Posterior cingulate gyrus (tissue), 11 donors: ENCODE measurements around the gene ATG9B.

Source experiments
- DNase-seq, 10 donors: peaks; one replicate each; pipeline versions ENCODE4 v3.0.0 to v3.0.0-alpha.2; 2020 to 2021; ENCODE audit warnings: mixed read lengths in 3 of 10
- intact Hi-C: fragments of 100-400 bp; cut with DNase I; formaldehyde crosslinking; loops from one replicate; pipeline ENCODE4 v1.15.1; 2023

The ATG9B gene

GRCh38 chr7:150992051-150992640, 32.1 kb downstream of the ATG9B start:
- peak in 1 of 10 donors; percentile 64 for DNase-seq
- intact Hi-C loops: no loop called here

DNA sequence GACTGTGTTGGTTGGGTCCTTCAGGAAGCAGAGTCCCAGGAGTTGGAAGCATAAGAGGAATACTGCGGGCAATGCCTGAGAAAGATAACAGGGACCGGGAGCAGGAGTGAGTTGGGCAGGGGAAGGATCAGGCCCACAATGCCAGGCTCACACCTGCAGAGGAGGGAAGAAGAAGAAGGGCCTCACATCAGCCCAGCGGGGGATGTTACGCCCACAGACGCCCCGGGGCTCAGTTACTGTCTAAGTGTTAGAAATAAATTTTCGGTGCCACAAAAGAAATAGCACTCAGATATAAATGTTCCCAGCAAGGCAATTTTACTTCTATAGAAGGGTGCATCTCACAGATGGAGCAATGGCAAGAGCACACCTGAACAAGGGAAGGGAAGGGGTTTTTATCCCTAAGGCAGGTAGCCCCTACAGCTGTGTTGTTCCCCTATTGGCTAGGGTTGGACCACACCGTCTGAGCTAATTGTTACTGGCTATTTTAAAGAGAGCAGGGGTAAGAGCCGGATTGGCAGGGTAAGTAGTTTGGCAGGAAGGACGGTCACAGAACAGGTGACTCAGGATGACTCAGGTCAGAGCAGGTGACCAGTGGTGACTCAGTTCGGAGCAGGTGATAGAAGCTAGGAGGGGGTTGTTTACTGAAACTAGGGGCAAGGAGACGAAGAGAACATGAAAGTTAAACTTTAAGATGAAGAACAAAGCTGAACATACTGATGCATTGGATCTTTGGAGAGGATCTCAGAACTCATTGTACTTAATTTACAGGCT, 33.7 kb downstream of the ATG9B start, which contains the start of gene NOS3:
TSS of gene NOS3 (plus strand) at position 602 of the 771 bp plus-strand sequence. CDS start 2,787 bp downstream, outside the sequence.
- intact Hi-C loops: no loop called here
- DNase-seq: peak in 1 of 10 donors; percentile 61

DNA sequence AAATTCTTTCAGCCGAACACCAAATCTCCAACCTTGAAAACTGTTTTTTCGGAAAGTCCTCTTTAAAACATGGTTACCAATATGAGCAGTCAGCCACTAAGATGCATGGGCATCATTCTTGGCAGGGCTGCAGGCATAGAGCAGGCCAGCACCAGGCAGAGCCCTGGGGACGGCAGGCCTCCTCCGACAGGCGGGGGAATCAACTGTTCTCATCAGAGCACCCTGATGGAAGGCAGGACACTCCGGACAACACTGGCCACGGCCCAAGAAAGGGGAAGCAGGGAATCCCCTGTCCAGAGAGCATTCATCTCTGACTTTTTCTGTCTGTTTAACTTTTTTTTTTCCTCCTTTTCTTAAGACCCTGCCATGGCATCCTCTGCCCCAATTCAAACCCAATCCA, 34.8 kb downstream of the ATG9B start:
- intact Hi-C loops: loop anchor here (5.0 kb wide), 1 partner anchor 212 kb away; no protein-coding TSS in a partner anchor
- DNase-seq: peak in 1 of 10 donors; percentile 69

GRCh38 chr7:150988230-150989226, 35.8 kb downstream of the ATG9B start:
- intact Hi-C loops: loop anchor here (1.0 to 5.0 kb wide), 3 partner anchors 25 to 211 kb away; no protein-coding TSS in a partner anchor
- DNase-seq: peak in 9 of 10 donors; percentile 63 to 96 (median 73)

DNA sequence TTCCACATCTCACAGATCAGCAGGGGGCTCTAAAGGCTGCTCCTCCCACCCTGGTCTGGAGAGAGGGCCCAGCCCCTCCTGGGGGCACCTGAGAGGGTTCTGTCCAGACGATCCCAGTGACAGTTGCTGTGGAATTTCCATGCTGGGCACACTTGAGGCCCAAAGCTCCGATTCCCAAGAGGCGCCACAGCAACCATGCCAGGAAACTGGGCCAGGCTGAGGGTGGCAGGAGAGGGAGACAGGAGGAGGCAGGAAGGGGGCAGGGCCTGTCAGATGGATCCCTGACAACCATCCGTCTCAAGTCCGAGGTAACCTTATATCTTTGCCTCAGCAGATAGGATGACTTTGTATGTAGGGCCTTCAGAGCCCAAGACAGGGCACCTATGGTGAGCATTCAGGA, 37.7 kb downstream of the ATG9B start:
- intact Hi-C loops: loop anchor here (5.0 kb wide), 1 partner anchor 209 kb away; no protein-coding TSS in a partner anchor

GRCh38 chr7:150986099-150986512, 38.2 kb downstream of the ATG9B start:
- intact Hi-C loops: loop anchor here (5.0 kb wide), 1 partner anchor 209 kb away; no protein-coding TSS in a partner anchor
- peak; percentile 58 to 97 (median 78) for DNase-seq

More for the DNA sequence above, 37.7 kb downstream of the ATG9B start:
- peak in 2 of 10 donors; percentile 60 to 71 for DNase-seq

- intact Hi-C loops: no loop called here
- DNase-seq: peak in 1 of 10 donors; percentile 52
Measured at GRCh38 chr7:150983893-150984368, 40.4 kb downstream of the ATG9B start.

DNA sequence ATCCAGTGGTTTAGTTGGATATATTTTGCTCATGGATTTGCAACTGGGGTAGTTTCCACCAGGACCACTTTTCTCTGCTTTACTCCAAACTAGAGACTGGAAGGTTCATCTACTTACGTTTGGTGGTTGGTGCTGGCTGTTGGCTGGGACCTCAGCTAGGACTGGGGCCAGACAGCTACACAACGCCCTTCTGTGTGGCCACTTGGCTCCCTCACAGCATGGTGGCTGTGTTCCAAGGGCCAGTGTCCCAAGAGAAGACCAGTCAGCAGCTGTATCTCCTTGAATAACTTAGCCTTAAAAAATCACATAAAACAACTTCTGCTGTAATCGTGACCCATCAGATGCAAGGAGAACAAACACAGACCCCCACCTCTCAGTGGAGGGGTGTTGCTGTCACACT, 41.9 kb downstream of the ATG9B start:
- intact Hi-C loops: no loop called here
- peak; percentile 74 to 98 (median 88) for DNase-seq

GRCh38 chr7:150981644-150982043, 42.6 kb downstream of the ATG9B start:
- intact Hi-C loops: no loop called here
- peak in 2 of 10 donors; percentile 21 to 40 for DNase-seq

DNA sequence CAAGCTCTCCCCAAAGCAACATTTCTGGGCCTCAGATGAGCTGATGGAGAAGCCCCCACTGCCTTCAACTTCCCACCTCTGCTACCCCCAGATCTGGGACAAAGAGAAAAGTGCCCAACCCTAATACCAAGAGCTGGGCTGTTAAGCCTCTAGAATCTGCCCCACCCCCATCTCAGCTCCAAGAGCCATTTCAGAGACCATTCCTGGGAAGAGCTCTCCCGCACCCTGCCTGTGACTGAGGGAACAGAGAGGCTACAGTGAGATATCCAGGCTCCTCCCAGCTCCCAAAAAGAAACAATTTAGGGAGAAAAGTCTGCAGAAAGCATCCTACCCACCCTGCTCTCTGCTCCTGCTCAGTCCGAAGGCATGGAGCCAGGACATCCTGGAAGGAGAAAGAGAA, 43.6 kb downstream of the ATG9B start:
- intact Hi-C loops: no loop called here
- DNase-seq: peak in 1 of 10 donors; percentile 71

GRCh38 chr7:150979713-150980390, 44.4 kb downstream of the ATG9B start:
- intact Hi-C loops: no loop called here
- peak in 4 of 10 donors; percentile 56 to 88 (median 79) for DNase-seq

- DNase-seq: peak in 9 of 10 donors; percentile 58 to 94 (median 68)
- intact Hi-C loops: no loop called here
Measured at GRCh38 chr7:150978126-150978789, 46.0 kb downstream of the ATG9B start, which contains the start of gene KCNH2. TSS of gene KCNH2 (minus strand) at chr7:150978321. CDS start at chr7:150977913, 408 bp downstream.

DNA sequence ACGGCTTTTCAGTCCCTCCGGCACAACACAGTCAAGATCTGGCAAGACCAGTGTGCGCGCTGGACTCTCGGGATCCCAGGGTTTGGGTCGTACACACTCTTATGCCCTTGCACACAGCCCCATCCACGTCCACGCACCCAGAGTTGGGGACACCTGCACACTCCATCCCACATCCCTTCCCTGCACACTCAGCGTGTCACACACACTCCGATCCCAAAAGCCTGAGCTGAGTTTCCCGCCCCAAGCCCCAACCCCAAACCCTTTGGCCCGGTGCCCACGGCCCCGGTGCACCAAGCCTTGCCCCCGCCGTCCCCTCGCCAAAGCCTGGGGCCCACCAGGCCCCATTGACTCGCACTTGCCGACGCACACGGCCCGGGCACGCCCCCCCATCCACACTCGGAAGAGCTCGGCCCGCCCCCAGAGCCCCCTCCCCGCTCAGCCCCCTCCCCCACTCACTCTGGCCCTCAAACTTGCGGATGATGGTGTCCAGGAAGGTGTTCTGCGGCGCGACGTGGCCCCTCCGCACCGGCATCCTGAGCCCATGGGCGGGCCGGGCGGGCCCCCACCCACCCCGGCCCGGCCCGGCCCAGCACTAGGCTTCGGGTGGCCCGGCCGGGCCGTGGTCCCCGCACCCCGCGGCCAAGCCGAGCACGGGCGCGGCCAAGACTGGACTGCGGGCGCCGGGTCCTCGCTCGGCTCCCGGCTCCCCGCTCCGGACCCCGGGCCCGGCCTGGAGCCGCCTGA, 46.7 kb downstream of the ATG9B start:
- DNase-seq: peak in 2 of 10 donors; percentile 62 to 81
- intact Hi-C loops: no loop called here

- peak in 2 of 10 donors; percentile 59 to 74 for DNase-seq
- intact Hi-C loops: no loop called here
Measured at GRCh38 chr7:150976529-150977381, 47.5 kb downstream of the ATG9B start.

DNA sequence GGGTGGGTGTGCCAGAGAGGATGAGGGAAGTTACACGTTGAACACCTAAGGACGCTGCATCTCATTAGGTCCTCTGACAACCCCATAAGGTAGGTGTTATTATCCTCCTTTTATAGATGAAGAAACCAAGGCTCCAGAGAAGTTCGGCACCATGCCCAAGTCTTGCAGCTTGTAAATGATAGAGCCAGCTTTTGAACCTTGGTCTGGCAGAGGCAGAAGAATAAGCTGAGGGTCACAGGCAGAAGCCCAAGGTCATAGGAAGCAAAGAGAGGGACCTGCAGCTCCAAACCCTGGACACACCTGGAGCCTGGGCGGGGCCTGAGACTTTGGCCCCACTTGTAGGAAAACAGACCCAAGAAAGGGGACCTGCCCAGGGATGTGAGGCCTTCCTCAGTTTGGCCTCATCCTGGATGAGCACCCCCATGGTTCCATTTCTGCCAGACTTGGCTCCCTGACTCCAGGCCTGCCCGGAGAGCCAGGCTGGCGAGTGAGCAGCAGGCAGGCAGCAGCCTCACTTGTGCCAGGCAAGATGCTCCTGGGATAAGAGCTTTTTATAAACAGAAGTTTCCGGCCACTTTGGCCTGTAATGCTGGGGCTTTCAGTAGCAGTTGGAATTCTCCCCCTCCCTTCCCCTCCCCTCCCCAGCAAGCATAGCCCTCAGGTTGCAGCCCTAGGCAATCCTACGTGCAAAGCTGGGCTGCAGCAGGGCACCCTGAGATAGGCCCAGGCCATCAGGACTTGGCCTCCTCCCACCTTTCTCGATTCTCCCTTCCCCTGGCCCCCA, 48.6 kb downstream of the ATG9B start:
- intact Hi-C loops: no loop called here
- DNase-seq: peak in 3 of 10 donors; percentile 39 to 73 (median 68)
